Fibroblast of villous mesenchyme (primary cell): ENCODE data around the gene ST8SIA1. TPM values are rescaled to one million over a fixed set of nuclear protein-coding genes. Genes with fewer than 3 reads are reported as not detected.

Experiments used
- DNase-seq: peaks from one replicate; pipeline ENCODE4 v3.0.0-alpha.2; 2010; ENCODE audit warnings: low read depth
- H3K4me3 ChIP-seq: 2 replicates; pipeline ENCODE4 v1.5.1; 2011; ENCODE audit warnings: low read depth, mild to moderate bottlenecking, low read length
- total RNA-seq: library from RNA; depleted of rRNA; stranded (reverse); fragments of >200 nt; gene quantifications from 2 replicates; pipeline ENCODE4 v1.2.3, GENCODE V29; 2012
- TF ChIP-seq, protein P1 (sequence below): IDR thresholded peaks from 2 replicates; pipeline ENCODE4 v1.5.1; 2012; ENCODE audit warnings: low read depth, mild to moderate bottlenecking, low read length; ENCODE audit not compliant: insufficient read depth

The ST8SIA1 gene
- total RNA-seq, 1 donor = 0.43 TPM

DNA sequence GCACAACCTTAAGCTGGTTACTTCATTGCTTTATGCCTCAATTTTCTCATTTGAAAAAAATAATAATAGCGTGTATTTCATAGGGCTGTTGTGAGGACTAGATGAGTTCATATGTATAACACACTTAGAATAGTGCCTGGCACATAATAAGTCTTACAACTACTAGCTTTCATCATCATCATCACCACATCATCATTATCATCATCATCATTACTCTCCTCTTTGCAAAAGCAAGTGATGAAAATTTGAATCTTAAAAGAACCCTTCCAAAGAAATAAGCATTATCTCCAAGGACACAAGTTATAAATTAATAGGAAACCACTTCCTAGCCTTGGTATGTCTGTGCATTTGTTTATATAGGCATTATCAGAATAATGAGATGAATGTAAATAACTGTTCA is 117.0 kb downstream of the ST8SIA1 start:
- no peak for DNase-seq
- TF ChIP-seq, protein P1, sequence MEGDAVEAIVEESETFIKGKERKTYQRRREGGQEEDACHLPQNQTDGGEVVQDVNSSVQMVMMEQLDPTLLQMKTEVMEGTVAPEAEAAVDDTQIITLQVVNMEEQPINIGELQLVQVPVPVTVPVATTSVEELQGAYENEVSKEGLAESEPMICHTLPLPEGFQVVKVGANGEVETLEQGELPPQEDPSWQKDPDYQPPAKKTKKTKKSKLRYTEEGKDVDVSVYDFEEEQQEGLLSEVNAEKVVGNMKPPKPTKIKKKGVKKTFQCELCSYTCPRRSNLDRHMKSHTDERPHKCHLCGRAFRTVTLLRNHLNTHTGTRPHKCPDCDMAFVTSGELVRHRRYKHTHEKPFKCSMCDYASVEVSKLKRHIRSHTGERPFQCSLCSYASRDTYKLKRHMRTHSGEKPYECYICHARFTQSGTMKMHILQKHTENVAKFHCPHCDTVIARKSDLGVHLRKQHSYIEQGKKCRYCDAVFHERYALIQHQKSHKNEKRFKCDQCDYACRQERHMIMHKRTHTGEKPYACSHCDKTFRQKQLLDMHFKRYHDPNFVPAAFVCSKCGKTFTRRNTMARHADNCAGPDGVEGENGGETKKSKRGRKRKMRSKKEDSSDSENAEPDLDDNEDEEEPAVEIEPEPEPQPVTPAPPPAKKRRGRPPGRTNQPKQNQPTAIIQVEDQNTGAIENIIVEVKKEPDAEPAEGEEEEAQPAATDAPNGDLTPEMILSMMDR = no peak

DNA sequence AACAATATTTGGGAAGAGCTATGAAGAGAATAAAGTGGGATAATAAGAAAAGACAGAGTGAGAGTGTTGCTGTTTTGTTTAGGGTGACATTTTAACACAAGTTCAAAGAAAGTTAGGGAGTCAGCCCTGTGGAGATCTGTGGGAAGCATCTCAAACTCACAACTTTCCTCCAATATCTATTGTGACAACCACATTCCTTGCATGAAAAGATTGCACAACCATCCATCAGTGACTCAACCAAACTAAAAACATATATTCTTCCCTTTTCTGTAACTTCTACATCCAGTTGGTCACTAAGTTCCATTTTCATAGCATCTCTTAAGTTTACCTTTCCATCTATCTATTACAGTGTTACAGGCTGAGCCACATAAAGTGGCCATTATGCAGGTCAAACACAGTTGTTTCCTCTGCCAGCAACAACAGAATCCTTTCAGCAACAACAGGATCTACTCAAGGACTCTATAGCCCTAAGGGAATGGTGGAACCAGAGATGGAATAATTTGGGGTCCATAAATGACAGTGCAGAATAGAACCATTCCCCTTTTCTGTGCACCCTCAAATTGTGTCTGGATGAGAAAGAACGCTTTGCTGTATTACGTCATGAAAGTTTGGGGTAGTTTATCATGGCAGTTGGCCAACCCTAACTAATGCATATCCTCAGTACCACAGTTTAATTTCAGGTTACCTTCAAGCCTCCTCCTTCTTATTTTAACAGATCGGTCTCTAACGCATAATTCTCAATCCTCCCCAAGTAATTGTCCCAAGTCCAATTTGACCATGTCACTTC is 118.8 kb downstream of the ST8SIA1 start:
- TF ChIP-seq, protein P1 = no peak
- no peak overlapping the region for H3K4me3 ChIP-seq
- DNase-seq = peak; percentile 34

More for the DNA sequence above, 117.0 kb downstream of the ST8SIA1 start:
- H3K4me3 ChIP-seq = no peak overlapping the region

DNA sequence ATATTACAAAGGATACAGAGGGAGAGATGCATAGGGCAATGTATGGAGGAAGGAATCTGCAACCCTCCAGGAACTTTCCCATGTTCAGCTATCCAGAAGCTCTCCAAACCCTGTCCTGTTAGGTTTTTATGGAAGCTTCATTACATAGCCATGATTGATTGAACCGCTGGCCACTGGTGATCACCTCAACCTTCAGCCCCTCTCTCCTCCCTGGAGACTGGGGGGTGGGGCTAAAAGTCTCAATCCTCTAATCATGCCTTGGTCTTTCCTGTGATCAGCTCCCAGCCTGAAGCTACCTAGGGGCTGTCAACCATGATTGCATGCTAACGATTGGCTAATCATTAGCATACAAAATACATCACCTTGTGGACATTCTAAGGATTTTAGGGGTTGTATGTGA is 123.4 kb downstream of the ST8SIA1 start:
- no peak for DNase-seq
- TF ChIP-seq, protein P1 = no peak
- H3K4me3 ChIP-seq = no peak overlapping the region

DNA sequence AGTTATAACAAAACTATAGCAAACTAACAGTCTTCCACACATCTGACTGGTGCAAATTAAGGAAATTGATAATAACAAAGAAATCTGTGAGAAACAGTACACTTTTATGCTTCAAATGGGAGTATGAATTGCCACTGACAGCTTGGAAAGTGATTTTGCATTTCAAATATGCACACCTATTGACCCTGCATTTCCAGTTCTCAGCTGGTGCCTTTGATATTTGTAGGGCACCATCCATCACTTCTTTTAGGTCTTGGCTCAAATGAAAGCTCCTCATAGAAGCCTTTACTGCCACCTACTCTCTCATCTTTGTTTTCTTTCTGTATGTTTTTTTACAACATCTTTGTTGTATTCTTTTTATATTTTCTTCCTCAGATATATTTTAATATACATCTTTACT is 125.1 kb downstream of the ST8SIA1 start:
- no peak overlapping the region for H3K4me3 ChIP-seq
- no peak for DNase-seq
- TF ChIP-seq, protein P1 = no peak

DNA sequence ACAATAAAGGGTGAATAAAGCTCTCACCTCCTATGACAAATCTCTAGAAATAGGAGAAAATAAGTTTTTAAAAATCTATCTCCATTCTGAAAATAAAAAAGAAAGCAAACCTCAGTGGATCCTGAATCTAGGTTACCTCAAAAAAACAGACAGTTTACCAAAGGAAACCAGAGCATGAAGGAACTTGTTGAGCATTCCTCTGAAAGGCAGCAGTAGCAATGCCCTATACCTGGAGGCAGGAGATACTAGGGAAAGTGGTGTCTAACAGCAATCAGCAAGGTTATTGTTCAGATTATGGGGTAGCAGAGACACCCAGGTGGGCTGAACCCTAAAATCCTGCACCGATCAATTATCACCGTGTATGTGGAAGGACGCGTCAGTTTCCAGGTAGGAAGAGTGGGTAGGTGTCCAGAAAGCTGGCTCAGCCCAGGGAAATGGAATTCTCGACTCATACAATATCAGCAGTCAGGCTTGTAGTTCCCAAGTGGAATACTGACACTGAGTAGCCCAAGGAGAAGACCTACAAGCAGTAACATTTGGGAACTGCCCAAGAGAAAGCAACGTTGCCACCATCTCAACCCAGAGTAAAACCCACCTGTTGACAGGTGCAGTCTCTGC is 128.3 kb downstream of the ST8SIA1 start:
- no peak for DNase-seq
- TF ChIP-seq, protein P1 = no peak
- no peak overlapping the region for H3K4me3 ChIP-seq

DNA sequence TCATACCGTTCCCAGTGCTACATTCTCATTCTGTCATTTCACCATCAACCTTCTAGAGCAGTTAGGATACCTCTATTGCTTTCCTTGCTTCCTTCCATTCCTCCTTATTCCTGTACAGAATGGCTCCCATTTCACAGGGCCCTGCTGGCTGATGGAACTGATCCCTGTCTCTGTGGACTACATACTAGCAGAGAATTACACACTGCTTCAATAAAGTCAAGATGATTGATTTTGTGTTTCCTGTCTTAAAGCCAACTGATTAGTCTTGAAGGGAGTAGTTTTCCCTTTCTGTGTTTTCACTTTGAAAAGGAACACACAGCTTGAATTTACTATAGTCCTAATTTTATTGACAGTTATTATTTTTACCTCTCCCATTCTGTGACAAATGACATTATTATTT is 130.1 kb downstream of the ST8SIA1 start:
- no peak overlapping the region for H3K4me3 ChIP-seq
- no peak for DNase-seq
- TF ChIP-seq, protein P1 = no peak
